HG03103 (cell line): Measurements from ENCODE around the gene SEMA6A.

Source experiments
- ATAC-seq: cut with Tn5 transposase; IDR thresholded peaks from one replicate; pipeline ENCODE4 v1.9.1; 2021; ENCODE audit warnings: low read depth; ENCODE audit not compliant: unreplicated experiment

The SEMA6A gene

DNA sequence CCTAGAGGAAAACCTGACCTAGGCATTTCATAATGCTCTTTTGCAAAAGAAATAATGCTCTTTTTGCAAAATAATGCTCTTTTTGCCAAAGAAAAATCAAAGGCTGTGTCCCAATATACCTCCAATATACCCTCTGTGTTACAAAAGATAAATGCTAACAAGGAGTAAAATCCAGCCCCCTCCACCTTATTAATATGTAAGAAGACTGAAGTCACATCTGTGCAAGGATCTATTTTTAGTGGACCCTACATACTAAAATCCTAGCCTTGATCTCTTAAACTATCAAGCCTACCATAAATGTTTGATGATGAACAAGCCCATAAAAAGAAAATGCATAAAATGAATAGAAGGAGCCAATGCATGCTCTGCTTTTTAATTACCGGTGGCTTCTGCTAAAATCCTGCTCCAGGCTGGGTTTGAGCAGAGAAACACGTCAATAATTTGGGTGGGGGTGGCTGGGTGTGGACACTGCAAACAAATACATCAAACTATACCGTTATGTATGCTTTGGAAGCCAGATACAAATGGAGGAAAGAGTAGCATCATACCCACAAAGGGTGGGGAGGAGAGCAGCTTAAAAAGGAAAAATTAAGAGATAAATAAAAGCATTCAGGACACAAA, 131.6 kb downstream of the SEMA6A start:
- ATAC-seq, result no peak

- ATAC-seq, result no peak
Observed at GRCh38 chr5:116442095-116442534, 132.5 kb downstream of the SEMA6A start.

DNA sequence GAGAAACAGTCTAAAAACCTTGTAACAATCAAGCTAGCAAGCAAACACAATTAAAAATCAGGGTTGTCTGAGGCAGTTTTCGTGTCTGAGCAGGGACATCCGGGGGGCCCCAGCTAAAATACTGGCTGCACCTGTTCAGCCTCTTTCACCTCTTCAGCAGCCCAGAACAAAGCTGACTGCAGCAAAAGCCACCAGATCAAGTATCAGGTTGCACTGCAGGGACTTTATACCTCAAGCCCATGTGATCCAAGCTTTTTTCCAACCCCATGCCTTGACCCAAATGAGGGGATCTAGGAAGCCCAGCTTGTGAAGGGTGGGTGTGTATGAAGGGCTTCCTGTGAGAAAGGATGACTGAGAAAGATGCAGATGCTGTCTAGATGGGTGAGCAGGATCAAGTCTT, 133.4 kb downstream of the SEMA6A start:
- ATAC-seq, result no peak

- ATAC-seq, result no peak
Observed at GRCh38 chr5:116440457-116441001, 134.1 kb downstream of the SEMA6A start.

- no peak for ATAC-seq
Observed at GRCh38 chr5:116439905-116440304, 134.7 kb downstream of the SEMA6A start.

- no peak for ATAC-seq
Observed at GRCh38 chr5:116438979-116439554, 135.6 kb downstream of the SEMA6A start.

GRCh38 chr5:116437922-116438578, 136.6 kb downstream of the SEMA6A start:
- ATAC-seq, result no peak

GRCh38 chr5:116437351-116437705, 137.3 kb downstream of the SEMA6A start:
- ATAC-seq, result no peak

GRCh38 chr5:116436674-116437350, 137.8 kb downstream of the SEMA6A start:
- no peak for ATAC-seq

DNA sequence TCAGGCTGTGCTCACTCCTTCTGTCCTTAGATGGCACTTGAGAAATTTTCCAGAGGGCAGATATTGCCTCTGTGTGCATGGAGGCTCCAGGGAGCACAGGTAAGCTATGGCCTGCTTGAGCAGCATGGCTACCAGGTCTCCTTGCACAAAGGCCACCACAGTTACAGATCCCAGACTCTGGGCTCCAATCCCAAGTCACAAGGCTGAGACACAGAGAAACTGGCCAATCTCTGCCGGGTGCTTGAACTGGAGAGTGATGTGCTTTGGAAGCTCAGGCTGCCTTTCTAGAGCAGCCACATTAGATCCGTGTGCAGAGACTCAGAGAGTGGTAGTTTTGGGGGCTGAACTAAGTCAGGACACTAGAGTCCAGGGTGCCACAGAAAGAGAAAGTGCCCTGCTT, 145.7 kb downstream of the SEMA6A start:
- no peak for ATAC-seq

GRCh38 chr5:116428413-116428812, 146.2 kb downstream of the SEMA6A start:
- no peak for ATAC-seq

DNA sequence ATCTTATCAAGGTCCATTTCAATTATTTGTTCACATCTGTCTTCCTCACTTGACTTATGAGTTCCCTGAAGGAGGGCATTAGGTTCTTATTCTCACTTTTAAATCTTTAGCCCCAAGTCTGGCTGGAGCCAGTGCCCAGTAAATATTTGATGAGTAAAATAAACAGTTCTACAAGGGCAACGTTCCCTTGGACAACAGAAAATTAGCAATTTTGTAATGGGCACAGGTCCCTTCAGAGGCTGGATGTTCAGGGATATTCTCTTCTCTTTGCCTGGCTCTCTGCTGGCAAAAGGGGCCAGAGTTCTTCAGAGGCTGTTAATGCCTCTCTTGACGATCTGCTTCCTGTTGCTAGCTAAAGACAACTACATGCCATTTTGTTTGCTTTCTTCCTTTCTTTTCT, 149.7 kb downstream of the SEMA6A start:
- no peak for ATAC-seq

- no peak for ATAC-seq
Observed at GRCh38 chr5:116424258-116424615, 150.4 kb downstream of the SEMA6A start.

DNA sequence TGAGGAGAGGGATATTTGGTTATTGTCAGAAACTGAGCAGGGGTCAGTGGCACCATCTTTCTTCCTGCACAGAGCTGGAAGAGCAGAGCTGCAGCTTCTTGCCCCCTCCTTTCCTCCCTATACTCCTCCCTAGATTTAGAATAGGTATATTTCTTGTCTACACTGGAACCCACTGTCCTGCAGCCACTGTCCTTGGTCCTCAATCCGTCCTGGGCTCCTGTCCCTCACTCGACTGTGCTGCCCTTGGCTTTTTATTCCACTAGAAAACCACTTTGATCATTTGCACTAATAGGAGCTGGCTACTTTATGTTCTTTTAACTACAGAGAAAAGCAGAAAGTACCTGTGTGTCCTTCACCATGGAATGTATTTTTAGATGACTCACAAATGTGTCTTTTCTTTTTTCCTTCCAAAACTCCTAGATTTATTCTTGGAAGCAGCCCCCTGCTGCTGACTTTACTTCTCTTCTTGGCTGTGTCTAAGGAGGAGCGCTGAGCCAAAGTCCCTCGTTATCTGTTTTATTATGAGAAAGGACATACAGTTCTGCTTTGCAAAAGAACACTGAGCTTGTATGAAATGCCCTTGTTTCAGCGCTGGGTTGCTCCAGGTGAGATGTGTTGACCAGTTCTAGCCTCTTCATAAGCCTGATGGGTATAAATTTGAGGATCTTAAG, 150.9 kb downstream of the SEMA6A start:
- no peak for ATAC-seq

DNA sequence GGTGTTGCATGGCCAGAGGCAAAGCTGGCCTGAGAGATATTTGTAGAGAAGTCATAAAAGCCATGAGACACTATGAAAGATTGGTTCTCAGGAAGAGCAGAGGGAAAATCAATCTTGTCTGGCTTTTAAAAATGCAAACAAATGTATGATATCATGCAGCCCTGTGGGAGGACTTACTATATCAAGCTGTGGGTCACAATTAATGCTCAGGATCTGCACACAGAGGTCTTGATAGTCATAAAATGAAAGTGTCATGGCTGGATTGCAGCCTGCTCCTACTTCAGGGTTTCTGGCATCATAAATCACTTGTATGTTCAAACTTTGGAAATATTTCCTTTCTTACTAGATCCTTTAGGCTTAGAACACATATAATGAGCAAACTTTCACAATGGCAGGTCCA, 151.5 kb downstream of the SEMA6A start:
- ATAC-seq, result no peak

- ATAC-seq, result no peak
Observed at GRCh38 chr5:116421080-116421629, 153.5 kb downstream of the SEMA6A start.

DNA sequence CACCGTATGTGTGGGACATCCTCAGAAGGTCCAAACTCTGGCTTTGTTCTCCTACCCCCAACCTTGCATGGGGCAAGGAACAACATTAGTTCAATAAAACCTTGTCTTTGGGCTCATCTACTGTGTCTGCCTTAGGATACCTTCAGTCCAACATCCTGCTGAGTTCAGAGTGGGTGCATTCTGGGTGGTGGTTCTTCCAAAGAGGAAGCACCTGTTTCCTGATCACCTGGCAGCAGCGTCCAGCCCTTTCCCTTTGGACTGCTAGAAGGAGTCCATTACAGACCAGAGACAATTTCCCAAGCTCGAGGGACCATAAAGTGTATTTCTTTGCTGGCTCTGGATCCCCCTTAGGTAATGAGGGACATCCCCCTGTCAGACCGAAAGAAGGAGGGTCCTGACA, 154.1 kb downstream of the SEMA6A start:
- no peak for ATAC-seq

- no peak for ATAC-seq
Observed at GRCh38 chr5:116419258-116419657, 155.4 kb downstream of the SEMA6A start.

GRCh38 chr5:116418774-116419173, 155.8 kb downstream of the SEMA6A start:
- ATAC-seq, result no peak

DNA sequence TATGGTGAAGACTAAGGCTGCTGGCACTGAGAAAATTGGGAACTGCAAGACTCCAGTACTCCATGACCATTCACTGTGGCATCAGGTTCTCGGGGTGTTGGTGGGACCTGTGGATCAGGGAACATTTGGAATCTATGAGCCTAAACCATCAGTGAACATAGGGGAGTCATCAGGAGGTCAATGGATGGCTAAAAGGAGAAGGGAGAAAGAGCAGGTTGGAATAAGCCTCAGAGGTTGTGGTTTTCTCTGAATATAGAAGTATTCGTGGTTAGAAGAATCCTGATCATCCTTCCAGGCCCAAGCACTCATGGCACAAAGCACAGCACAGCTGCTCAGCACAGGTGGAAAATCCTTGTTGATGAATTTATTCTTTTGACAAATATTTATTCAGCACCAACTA, 156.6 kb downstream of the SEMA6A start:
- ATAC-seq, result no peak

DNA sequence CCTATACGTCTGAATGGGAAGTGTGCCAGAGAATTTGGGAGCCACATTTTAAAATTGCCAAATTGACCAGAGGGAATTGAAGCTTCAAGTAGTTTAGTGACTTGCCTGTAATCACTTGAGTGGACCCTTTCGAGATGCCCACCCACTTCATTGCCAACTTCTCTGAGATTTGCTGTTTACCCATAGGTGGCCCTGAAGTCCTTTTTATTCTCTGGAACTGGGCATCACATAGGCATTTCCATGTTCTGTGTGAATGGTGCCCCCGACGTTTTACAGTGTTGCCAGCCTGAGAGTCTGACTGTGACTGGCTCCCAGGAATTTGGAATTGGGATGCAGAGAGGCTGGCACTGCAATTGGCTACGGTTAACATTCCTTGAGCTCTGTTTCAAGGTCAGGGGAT, 158.6 kb downstream of the SEMA6A start:
- ATAC-seq, result no peak
